Fibroblast of skin of left quadriceps (primary cell): ENCODE data around the gene PEX5.

Experiments
- DNase-seq, 2 experiments: peaks; one replicate each; pipeline ENCODE4 v3.0.0-alpha.2; 2013; ENCODE audit warnings: low read depth in 2 of 2

PEX5 gene

DNA sequence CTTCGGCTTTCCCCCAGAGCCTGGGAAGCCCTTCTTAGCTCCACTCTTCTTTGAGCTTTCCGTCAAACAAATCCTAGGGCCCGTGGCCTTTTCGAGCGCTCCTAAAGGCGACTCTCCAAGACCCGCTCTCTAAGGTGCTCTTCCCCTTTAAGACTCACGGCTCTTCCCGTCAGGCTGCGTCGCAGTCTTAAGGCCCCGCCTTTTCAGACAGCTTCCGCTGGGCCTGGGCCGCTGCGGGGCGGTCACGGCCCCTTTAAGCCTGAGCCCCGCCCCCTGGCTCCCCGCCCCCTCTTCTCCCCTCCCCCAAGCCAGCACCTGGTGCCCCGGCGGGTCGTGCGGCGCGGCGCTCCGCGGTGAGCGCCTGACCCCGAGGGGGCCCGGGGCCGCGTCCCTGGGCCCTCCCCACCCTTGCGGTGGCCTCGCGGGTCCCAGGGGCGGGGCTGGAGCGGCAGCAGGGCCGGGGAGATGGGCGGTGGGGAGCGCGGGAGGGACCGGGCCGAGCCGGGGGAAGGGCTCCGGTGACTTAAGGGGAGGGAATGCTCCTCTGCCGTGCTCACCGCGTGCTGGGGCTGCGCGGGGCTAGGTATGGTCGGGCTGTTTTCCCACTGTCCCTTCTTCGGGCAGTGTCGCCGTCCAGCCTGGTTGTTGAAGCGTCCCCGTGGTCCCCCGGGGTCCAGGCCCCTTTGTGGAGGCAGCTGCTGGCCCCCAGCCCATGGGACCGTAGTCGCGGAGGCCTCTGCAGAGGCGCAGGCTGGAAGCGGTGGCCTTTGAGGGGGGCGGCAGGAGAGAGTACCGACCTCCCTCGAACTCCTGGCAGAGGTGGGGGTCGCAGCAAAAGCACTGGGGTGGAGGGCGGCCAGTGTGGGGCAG is at the start of gene PEX5:
PEX5 (plus strand) TSS at position 289 of the 870 bp plus-strand sequence. CDS start 692 bp downstream, outside the sequence.
- DNase-seq: peak; percentile 80

DNA sequence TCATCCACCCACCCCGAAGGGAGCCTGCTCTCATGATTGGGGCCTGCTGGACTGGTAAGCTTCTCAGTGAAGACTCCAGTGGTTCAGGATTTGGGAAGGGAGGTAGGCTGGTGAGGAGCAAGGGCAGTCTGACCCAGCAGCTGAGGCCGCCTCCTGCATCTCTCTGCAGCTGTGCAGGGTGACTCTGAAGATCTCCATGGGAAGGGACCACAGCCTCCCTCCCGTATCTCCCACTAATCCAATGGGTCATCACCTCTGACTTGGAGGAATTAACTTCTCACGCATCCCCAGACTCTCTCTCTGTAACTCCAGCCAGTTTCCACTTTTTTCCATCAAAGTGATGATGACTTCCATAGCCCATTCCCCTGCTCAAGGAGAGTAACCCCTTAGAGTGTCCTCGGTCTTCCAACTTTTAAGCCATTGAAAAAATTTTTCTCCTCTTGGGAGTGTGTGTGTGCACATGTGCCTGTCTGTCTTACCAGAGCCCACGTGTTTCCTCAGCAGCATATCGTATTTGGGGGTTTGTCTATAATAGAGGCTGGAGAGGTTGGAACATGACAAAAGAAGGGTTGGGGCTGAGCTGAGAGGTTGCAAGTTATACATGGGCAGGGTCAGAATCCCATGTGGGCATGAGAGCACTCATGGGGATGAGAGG is 48.0 kb upstream of the PEX5 start:
- DNase-seq: no peak

DNA sequence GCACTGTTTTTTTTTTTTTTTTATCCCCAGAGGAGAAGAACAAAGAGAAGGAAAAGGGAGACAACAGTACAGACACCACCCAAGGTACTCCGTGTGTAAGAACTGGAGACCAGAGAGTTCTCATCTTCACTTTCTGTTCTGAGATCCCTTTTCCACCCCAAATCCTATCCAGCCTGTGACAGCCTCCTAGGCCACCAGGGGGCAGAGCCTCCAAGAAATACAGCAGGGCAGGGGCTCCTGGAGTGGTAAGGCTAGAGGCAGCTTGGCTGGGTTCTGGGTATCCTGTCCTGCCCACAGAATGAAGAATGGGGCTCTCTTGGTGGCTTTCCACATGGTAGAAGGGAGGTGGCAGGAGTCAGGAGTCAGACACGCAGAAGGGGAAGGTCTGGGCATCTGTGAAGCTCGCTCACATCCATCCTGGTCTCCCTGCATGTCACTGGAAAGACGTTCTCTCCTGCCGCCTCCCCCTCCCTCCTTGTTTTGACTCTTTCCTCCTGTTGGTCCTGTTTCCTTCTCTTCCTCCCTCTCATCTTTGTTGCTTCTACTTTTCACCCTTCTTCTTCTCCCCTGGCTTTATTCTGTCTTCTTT is 47.3 kb upstream of the PEX5 start:
- peak in 1 of 2 experiments; percentile 10 for DNase-seq

DNA sequence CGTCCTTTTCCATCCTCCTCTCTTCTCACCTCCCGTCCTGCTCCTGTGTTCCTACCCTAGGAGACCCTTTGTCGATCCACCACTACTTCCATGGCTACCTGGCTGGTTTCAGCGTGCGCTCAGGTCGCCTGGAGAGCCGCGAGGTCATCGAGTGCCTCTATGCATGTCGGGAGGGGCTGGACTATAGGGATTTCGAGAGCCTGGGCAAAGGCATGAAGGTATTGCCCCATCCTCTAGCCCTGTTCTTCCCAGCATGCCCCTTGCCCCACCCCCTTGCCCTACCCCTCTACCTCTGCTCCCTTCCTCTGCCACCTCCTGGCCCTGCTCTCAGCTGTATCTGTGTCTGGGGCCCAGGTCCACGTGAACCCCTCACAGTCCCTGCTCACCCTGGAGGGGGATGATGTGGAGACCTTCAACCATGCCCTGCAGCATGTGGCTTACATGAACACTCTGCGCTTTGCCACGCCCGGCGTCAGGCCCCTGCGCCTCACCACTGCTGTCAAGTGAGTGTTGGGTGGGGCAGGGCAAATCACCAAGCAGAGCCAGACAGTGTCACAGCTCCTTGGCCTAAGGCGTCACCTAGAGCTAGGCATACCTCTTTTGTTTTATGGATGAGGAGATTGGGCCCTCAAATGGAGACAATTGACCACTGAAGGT is 46.5 kb upstream of the PEX5 start:
- DNase-seq: no peak

DNA sequence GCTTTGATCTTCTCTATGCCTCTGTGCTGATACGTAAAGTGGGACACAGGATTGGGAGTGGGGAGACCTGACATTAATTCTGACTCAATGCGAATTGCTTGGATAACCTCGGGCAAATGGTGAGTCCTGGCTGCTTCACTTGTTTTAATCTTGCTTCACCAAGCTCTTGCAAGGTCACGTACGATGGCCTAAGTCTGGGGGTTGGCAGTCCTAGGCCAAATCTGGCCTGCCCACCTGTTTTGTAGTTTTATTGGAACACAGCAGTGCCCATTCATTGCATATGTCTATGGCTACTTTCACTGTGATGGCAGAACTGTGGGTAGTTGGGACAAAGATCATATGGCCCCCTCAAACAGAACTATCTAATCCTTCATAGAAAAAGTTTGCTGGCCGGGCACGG is 45.9 kb upstream of the PEX5 start:
- no peak for DNase-seq

DNA sequence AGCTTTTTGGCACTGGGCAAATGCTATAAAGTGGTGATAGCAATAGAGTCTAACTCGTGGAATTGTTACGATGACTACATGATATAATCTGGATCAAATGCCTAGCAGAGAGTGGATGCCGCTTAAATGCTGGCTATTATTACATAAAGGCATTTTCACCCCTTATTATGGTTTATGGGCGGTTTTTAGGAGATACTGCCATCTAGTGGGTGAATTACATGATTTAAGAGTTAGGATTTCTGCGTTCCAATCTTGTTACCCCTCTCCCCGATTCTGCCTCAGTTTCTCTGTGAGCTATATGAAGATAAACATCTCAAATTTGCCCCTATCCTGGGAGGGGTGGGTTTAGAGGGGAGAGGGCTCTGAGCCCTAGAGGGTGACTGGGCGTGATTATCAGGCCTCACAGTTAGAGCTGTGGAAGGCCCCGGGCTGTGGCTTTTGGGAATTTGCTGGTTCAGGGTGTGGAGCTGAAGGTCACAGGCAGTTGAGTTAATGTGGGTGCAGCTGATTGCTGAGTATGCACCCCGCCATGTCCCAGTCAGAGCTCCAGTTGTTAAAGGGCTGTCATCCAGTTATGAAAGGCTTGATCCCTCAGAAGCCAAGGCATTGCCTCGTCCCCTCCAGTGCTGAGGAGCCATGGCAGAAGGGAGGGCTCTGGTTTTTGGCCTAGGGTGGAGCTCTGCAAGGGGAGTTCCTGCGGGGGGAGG is 44.9 kb upstream of the PEX5 start:
- DNase-seq: peak in 1 of 2 experiments; percentile 7

DNA sequence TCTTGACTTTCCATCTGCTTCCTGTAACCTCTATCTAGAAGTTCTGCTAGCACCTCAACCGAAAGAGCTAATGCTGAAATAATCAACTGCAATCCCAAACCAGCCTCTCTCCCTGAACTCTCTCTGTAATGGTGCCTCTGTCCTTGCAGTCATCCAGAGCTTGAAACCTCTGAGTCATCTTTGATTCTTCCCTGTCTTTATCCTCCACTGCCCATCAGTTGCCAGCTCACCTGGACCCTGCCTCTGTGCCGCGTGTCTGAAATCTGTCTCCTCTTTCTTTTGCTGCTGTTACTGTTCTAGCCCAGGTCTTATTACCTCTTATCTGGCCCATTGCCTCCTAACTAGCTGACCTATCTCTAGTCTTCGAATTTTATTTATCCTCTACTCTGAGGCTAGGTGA is 43.8 kb upstream of the PEX5 start:
- DNase-seq: no peak

DNA sequence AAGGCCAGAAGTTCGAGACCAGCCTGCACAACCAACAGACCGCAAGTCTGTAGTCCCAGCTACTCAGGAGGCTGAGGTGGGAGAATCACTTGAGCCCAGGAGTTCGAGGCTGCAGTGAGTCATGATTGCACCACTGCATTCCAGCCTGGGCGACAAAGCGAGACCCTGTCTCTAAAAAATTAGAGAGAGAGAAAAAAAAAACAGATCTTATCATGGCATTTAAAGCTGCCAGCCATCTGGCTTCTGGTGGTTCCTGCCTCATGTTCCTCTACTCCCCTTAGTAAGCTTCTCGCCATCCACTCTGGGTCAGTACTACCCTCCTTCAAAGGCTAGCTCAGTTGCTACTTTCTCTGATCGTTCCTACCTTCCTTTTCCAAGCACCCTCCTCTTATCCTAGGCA is 43.3 kb upstream of the PEX5 start:
- DNase-seq: no peak

DNA sequence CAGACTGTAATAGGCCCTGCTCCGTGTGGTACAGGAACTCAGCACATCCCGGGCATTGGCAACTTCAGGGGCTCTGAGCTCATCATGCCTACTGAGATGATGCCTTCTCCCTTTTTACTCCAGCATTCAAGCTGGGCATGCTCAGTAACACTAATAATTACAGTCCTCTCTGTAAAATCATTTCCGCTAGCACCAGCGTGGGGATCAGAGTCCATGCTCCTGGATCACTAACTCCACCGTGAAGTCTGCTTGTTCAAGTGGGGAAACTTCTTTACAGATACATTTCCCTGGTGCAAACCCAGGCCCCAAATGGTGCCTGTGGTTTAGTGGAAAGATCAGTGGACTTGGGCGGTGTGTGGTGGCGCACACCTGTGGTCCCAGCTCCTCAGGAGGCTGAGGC is 42.6 kb upstream of the PEX5 start:
- DNase-seq: no peak

DNA sequence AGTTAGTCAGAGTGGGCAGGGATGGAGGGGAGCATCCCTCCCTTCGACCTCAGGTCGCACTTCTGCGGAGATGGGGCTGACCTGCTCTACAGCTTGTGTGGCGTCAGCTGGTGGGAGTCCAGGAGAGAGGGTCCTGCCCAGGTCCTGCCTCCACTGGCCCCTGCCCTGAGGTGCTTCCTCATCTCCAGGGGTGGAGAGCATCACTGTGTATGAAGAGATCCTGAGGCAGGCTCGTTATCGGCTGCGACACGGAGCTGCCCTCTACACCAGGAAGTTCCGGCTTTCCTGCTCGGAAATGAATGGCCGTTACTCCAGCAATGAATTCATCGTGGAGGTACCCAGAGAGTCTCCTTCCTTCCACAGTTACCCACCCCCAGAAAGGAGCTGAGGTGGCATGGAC is 39.1 kb upstream of the PEX5 start:
- no peak for DNase-seq

DNA sequence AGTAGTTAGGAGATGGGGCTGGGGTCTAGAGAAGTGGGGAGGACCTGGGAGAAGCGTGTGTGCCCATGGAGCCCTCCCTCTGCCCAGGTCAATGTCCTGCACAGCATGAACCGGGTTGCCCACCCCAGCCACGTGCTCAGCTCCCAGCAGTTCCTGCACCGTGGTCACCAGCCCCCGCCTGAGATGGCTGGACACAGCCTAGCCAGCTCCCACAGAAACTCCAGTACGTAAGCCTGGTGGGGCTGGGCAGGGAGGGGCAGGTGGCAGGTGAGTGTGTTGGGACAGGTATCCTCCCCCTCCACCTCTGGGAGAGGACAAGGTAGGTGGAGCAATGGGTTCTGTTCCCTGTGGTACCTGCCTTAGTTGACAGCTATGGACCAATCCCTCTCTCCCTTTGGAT is 38.6 kb upstream of the PEX5 start:
- DNase-seq: no peak

DNA sequence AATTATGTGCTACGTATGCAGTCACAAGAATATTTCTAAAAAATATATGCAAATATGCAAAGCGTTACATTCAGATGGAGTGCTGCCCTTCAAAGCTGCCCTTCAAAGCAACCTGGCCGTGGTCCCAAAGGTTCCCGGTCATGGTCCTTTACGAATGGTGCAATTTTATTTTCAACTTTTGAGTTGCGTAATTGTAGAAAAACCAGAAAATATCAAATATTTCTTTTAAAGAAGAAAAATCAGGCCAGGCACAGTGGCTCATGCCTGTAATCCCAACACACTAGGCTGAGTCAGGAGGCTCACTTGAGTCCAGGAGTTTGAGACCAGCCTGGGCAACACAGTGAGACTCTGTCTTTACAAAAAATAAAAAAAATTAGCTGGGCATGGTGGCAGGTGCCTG is 38.0 kb upstream of the PEX5 start:
- DNase-seq: no peak

DNA sequence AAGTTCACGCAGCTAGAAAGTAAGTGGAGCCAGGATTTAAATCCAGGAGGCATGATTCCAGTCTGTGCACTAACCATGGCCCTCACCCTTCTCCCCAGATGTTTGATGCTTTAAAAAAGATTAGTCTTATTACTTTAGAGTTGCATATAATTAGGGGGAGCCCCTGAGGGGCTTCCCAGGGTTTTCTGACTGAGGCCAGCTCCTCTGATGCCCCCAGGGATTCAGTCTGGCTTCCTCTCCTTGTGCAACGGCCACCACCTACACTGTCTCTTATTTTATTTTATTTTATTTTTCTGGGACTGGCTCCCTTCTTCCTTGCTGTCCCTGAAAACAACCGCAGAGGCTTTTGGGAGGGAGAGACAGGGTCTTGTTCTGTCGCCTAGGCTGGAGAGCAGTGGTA is 36.7 kb upstream of the PEX5 start:
- no peak for DNase-seq

DNA sequence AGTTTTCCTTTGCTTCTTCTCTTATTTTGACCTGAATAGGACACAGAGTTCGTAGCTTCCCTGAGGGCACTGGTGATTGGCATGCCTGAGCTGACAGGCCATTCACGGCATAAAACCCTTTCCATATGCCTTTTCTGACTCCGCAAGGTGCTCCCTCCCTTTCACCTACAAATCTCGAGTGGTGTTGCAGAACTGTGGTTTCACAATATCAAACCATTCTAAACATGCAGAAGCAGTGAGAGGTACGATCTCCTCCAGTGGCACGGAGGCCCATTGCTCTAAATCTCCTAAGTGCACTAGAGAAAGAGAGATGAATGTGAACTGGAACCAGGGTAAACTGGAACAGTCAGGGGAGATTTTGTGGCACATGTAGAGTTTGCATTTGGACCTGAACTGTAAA is 35.4 kb upstream of the PEX5 start:
- no peak for DNase-seq

DNA sequence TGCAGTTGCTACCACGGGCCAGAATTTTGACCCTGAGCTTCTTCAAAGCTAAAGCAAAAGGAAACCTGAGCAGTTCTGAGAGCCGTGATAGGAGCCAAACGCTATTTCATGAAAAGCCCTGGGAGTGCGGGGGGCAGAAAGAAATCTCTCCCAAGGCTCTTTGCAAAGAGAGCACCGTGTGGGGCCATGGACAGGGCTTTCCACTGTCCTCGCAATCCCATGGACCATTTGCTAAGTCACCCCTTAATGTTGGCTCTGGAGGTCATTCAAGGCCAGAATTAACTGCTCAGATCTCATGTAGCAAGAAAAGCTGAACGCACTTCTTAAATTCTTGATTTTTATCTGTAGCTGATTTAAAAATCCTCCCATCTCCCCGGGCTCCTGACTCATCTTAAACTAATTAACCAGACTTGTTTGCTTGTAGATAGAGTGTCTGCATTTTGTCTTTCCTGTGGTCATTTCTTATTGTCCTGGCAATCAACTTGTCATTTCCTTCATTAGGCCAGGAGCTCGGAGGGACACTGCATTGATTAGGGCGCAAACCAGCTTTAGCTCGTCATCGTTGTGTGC is 34.5 kb upstream of the PEX5 start:
- DNase-seq: no peak

DNA sequence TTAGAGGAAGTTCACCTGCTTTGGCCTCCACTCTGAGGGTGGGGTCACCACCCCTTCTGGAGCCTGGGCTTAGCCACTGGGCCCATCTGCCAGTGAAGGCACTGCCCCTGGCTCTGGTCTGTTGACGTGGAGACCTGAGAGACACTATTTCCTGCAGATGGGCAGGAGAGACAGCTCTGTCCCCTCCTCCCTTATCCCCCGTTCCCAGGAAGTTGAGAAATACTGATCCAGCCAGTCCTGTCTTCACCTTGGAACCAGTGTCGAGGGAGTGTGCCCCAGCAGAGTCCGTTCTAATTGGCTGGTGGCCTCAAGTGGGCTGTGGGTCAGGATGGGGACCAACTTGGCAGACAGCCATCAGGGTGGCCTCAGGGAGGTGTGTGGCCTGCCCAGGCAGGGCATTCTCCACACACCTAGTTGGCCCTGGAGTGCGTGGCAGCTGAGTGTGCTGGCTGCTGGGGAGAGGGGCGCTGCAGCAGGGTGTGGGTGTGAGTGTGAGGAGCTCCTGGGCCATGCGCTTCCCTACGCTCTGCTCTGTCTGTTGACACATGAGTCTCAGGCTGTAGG is 33.9 kb upstream of the PEX5 start:
- DNase-seq: no peak

DNA sequence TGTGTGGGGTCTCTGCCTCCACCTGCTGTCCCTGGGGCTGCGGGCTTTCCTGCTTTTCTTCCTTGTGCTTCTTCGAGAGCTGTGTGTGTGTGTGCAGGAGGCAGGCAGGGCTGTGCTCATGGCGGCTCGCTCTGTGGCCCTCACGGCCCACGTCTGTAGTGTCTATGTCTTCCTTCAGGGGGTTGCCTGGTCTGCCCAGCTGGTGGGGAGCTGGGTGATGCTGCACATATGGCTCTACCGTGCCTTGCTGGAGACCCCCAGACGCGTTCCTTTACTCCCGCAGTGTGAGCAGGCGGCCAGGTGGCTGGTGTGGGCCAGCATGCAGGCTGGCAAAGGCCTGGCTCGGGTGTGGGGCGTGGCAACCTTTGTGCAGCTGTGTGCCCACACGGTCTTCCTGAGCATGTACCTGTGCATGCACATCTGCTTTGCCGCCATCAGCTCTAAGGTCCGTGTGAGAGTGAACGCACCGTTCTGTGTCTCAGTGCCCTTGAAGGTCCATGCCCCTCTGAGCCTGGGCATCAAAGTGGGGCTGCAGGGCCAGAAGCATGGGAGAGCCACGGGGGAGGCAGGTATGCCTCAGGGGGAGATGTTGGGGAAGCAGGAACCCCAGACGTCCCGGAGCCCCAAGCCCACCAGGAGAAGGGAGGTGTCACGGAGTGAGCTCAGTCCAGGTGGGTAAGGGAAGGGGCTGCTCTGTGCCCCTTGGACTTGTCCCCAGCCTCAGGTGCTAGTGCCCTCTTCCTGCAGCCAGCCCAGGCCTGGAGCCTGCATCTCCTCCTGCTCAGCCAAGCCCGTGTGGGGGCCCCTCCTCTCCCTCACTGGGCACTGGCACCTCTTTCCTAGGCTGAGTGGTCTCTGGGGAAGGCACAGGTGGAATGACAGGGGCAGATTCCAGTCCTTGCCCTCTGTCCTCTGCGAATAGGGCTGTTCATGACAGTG is 33.0 kb upstream of the PEX5 start:
- DNase-seq: no peak

DNA sequence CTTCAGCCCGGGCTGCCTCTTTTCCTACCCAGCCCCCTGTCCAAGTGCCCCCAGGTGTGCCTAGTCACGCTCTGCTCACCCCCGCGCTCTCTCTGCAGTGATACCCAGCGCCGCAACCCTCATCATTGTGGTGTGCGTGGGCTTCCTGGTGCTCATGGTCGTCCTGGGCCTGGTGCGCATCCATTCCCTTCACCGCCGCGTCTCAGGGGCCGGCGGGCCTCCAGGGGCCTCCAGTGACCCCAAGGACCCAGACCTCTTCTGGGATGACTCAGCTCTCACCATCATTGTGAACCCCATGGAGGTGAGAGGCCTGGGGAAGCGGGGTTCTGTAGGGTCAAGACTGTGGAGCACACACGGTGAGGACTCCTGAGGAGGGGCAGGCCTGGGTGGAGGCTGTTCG is 32.1 kb upstream of the PEX5 start:
- DNase-seq: no peak

DNA sequence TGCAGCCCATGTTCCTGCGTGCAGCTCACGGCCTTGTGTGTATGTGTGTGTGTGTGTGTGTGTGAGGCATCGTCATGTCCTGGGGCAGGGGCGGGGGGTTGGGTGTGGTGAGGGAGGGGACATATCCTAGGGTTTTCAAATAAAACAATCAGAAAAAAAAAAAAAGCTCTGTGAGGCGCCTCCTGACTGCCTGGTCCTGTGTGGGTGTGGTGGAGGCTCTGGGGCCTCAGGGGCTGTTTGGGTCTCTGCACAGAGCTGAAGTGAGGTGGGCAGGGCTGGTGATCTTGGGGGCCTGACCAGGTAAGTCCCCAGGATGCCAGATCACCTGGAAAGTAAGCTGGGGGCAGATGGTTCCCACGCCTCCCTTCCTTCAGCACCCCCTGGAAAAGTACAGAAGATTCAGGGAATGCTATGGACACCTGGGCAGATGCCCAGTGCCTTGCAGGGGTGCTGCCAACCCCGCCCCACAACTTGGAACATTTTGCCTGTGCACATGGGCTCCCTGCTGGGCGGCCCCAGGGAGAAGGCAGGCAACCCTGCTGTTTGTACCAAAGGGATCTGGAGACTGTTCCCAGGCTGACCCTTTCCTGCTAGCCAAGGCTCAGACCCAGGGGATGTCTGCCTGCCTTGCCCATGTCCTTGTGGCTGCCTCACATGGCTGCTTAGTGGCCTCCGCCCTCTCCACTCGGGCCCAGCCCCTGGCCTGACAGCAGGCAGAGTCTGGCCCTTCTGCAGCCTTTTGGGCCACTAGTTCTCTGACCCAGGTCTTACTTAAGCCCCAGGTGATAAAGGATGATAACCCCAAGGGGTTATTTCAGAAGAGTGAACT is 30.5 kb upstream of the PEX5 start:
- DNase-seq: no peak
